Cardiac muscle cell (in vitro differentiated cells and primary cell): Measurements from ENCODE around the gene FGG. TPM values are rescaled to one million over a fixed set of nuclear protein-coding genes. Genes with fewer than 3 reads are reported as not detected.

Experiments used
- DNase-seq, 2 donors: peaks; one replicate each; pipeline versions ENCODE4 v3.0.0 to v3.0.0-alpha.2; 2010 to 2017; ENCODE audit warnings: low read depth in 1 of 2, low spot score in 1 of 2
- H3K27ac ChIP-seq: fragments of 200-600 bp; sonication (generic); 2 replicates; pipeline ENCODE4 v1.5.1; 2016
- H3K27me3 ChIP-seq: fragments of 200-600 bp; sonication (generic); 2 replicates; pipeline ENCODE4 v1.6.0; 2016; ENCODE audit warnings: control low read depth
- H3K36me3 ChIP-seq: fragments of 200-600 bp; sonication (generic); 2 replicates; pipeline ENCODE4 v1.5.1; 2016; ENCODE audit warnings: control low read depth
- H3K4me1 ChIP-seq: fragments of 200-600 bp; sonication (generic); 2 replicates; pipeline ENCODE4 v1.8.1; 2017; ENCODE audit warnings: low read depth, mild to moderate bottlenecking, mixed run types
- H3K4me3 ChIP-seq: fragments of 200-600 bp; sonication (generic); 2 replicates; pipeline ENCODE4 v1.5.1; 2016; ENCODE audit warnings: mild to moderate bottlenecking
- H3K9me3 ChIP-seq: fragments of 200-600 bp; sonication (generic); 2 replicates; pipeline ENCODE4 v1.5.1; 2017; ENCODE audit warnings: low read depth, mild to moderate bottlenecking, control low read depth
- polyA plus RNA-seq: library from polyadenylated mRNA; unstranded; fragments of >200 nt; fragmentation: Nextera tagmentation; extraction: Ambion mirVana; gene quantifications from 2 replicates; pipeline ENCODE4 v1.2.1, GENCODE V29; 2016
- total RNA-seq: library from RNA; depleted of rRNA; stranded (reverse); fragments of >200 nt; gene quantifications from 2 replicates; pipeline ENCODE4 v1.2.3, GENCODE V29; 2016
- TF ChIP-seq, protein P1 (sequence below): IDR thresholded peaks from 2 replicates; pipeline ENCODE4 v1.5.1; 2012; ENCODE audit warnings: low read depth, mild to moderate bottlenecking, low read length

The FGG gene
- total and polyA plus RNA-seq, 2 experiments from 2014 or later: 0.68 TPM; not detected in 1

DNA sequence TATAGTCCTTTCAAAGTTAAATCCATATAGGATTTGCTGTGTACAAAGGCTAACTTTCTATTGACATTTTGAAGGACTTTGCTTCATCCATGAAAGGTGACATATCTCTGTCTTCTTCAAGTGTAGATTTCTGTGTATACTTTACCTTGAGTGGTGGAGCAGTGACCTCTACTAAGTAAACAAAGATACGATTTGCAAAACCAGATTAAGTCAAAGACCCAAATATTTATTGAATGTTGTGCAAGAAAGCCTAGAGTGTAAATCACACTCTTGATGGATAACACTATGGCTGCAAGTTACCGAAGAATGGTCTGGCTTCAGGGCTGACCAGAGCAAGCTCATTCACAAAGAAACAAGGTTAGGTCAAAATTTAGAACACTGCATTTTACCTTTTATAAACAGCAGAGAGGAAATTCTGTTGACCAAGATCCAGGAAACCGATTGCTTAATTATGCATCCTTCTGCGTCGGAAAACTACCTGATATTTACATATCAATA, 5.4 kb upstream of the FGG start:
- H3K9me3 ChIP-seq: no peaks in the 10 kb centered on the region
- no peaks in the 10 kb centered on the region for H3K36me3 ChIP-seq
- no peaks in the 10 kb centered on the region for H3K27me3 ChIP-seq
- no peak for DNase-seq
- no peak overlapping the region for H3K27ac ChIP-seq
- no peak overlapping the region for H3K4me3 ChIP-seq
- TF ChIP-seq, protein P1, sequence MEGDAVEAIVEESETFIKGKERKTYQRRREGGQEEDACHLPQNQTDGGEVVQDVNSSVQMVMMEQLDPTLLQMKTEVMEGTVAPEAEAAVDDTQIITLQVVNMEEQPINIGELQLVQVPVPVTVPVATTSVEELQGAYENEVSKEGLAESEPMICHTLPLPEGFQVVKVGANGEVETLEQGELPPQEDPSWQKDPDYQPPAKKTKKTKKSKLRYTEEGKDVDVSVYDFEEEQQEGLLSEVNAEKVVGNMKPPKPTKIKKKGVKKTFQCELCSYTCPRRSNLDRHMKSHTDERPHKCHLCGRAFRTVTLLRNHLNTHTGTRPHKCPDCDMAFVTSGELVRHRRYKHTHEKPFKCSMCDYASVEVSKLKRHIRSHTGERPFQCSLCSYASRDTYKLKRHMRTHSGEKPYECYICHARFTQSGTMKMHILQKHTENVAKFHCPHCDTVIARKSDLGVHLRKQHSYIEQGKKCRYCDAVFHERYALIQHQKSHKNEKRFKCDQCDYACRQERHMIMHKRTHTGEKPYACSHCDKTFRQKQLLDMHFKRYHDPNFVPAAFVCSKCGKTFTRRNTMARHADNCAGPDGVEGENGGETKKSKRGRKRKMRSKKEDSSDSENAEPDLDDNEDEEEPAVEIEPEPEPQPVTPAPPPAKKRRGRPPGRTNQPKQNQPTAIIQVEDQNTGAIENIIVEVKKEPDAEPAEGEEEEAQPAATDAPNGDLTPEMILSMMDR: no peak
- no peaks in the 10 kb centered on the region for H3K4me1 ChIP-seq

DNA sequence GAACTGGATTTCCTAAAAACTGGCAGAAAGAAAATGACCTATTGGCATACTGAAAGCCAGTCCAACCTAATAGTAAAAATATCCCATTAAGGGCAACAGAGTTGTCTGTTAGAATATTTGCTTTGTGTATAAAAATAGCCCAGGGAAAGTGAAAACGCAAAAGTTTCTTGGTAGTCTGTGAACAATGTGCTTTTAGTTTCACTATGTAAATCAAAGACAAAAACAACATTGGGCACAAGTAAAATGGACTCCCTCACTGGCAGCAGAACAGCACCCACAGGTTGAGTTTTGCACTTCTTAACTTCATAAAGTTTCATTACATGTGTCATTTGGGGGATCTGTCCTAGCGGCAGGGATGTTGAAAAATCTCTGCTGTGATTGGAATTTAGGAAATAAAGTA, 4.3 kb upstream of the FGG start:
- Histone ChIP-seq H3K4me3 (no peak overlapping the region), H3K4me1 (no peaks in the 10 kb centered on the region), H3K27me3 (no peaks in the 10 kb centered on the region), H3K27ac (no peak overlapping the region), H3K36me3 (no peaks in the 10 kb centered on the region), H3K9me3 (no peaks in the 10 kb centered on the region)
- no peak for DNase-seq
- TF ChIP-seq, protein P1: no peak

DNA sequence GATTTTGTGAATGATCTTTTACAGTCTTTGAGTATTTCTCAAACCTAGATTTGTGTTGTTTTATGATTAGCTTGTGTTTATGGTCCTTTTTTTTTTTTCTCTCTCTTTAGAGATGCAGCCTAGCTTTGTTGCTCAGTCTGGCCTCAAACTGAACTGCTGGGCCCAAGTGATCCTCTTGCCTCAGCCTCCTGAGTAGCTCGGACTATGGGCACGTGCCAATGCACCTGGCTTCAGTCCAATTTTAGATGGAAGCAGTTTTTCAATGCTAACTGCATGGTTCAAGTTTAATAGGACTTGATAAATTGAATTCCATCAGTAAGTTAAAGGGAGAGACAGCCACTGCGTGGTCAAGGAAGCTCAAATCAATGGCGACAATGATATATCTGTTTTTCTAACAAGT, 3.8 kb upstream of the FGG start:
- H3K4me1 ChIP-seq: no peaks in the 10 kb centered on the region
- no peaks in the 10 kb centered on the region for H3K27me3 ChIP-seq
- H3K4me3 ChIP-seq: no peak overlapping the region
- H3K9me3 ChIP-seq: no peaks in the 10 kb centered on the region
- DNase-seq: no peak
- H3K36me3 ChIP-seq: no peaks in the 10 kb centered on the region
- H3K27ac ChIP-seq: no peak overlapping the region
- TF ChIP-seq, protein P1: no peak

DNA sequence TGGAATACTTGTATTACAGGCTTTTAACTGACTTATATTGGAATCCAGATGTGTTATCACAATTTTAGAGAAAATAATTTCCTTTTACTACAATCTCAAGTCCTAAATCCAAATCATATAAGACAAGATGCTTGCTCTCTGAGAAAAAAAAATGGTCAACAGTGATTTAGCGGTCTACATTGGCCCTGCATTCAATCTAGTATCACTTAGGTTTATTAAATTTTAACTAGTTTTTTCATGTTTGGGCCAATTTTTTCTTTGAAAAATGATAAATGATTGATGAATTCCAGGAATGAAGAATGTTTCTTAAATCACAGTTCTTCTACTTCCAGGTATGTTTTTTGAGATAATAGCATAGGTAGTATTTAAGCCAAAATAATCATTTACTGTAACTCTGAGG, 2.8 kb upstream of the FGG start:
- Histone ChIP-seq H3K4me1 (no peaks in the 10 kb centered on the region), H3K27ac (no peak overlapping the region), H3K27me3 (no peaks in the 10 kb centered on the region), H3K9me3 (no peaks in the 10 kb centered on the region), H3K4me3 (no peak overlapping the region), H3K36me3 (no peaks in the 10 kb centered on the region)
- no peak for DNase-seq
- TF ChIP-seq, protein P1: no peak

DNA sequence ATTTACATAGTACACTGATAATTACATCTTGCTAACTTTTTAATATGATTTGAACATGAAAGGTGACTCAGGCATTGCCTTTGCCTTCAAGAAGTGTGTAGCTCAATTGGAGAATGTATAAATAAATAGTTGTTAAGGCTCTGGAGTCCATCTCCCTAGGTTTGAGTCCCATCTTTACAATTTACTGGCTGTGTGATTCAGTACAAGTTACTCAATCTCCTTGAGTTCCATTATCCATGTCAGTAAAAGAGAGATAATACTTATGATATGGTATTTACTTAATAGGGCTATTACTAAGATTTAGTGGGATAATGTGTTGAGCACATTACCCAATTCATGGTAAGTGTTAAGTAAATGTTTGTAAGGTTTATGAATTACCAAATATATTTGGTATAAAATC, 1.9 kb upstream of the FGG start:
- no peak for DNase-seq
- Histone ChIP-seq H3K4me3 (no peak overlapping the region), H3K27me3 (no peaks in the 10 kb centered on the region), H3K36me3 (no peaks in the 10 kb centered on the region), H3K27ac (no peak overlapping the region), H3K9me3 (no peaks in the 10 kb centered on the region), H3K4me1 (no peaks in the 10 kb centered on the region)
- TF ChIP-seq, protein P1: no peak

DNA sequence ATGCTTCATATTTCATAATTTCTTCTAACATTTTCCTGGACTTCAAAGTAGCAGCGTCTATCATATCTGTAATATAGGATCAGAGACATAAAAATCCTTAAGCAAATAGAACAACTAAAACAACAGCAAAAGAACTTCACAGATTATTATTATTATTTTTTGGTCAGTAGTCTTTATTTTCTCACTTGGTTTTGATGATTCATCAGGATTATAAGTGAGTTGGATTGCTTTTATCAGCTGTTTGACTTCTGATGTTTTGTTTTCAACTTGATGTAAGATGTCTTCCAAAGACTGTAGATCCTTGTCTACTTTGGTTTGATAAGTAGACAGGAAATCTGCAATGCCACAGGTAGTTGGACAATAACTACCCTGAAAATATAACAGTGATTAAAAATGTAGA, 623 bp downstream of the FGG start:
- DNase-seq: no peak
- H3K4me3 ChIP-seq: no peak overlapping the region
- no peaks in the 10 kb centered on the region for H3K9me3 ChIP-seq
- no peaks in the 10 kb centered on the region for H3K27me3 ChIP-seq
- TF ChIP-seq, protein P1: no peak
- no peak overlapping the region for H3K27ac ChIP-seq
- H3K36me3 ChIP-seq: no peaks in the 10 kb centered on the region
- H3K4me1 ChIP-seq: no peaks in the 10 kb centered on the region
